Vagina (tissue), 2 donors: ENCODE results near the gene RIIAD1. TPM values are rescaled to one million over a fixed set of nuclear protein-coding genes. Genes with fewer than 3 reads are reported as not detected.

ENCODE experiments used
- DNase-seq, 2 donors: peaks; one replicate each; pipeline ENCODE4 v3.0.0-alpha.2; 2017; ENCODE audit errors: extremely low spot score in 2 of 2
- H3K27ac ChIP-seq: fragments of 200-600 bp; sonication (generic); one replicate; pipeline ENCODE4 v1.5.1; 2019
- H3K27me3 ChIP-seq: fragments of 200-600 bp; sonication (generic); one replicate; pipeline ENCODE4 v1.5.1; 2019
- H3K36me3 ChIP-seq, 2 donors: fragments of 200-600 bp; sonication (generic); one replicate each; pipeline ENCODE4 v1.5.1; 2017 to 2019
- H3K4me1 ChIP-seq: fragments of 200-600 bp; sonication (generic); one replicate; pipeline ENCODE4 v1.5.1; 2019
- H3K4me3 ChIP-seq, 2 donors: fragments of 200-600 bp; sonication (generic); 1 replicate in 1 of 2; 2 replicates in 1 of 2; pipeline ENCODE4 v1.5.1; 2016 to 2019
- H3K9me3 ChIP-seq: fragments of 200-600 bp; sonication (generic); one replicate; pipeline ENCODE4 v1.5.1; 2019
- POLR2A ChIP-seq, 2 donors: fragments of 450-650 bp; IDR thresholded peaks; one replicate each; pipeline ENCODE4 v1.6.1; 2017; ENCODE audit warnings: antibody characterized with exemption in 2 of 2, mild to moderate bottlenecking in 2 of 2, moderate library complexity in 2 of 2
- POLR2AphosphoS5 ChIP-seq, 2 donors: sonication (generic); formaldehyde crosslinking; IDR thresholded peaks; one replicate each; pipeline ENCODE4 v1.9.0; 2017; ENCODE audit warnings: antibody characterized with exemption in 2 of 2, mild to moderate bottlenecking in 2 of 2, low read depth in 1 of 2; ENCODE audit not compliant: insufficient read depth in 1 of 2
- intact Hi-C: fragments of 100-400 bp; cut with DNase I; formaldehyde crosslinking; loops from one replicate; pipeline ENCODE4 v1.15.1; 2023
- total RNA-seq: library from RNA; depleted of rRNA; stranded (reverse); fragments of >200 nt; gene quantifications from one replicate; pipeline ENCODE4 v1.2.3, GENCODE V29; 2016
- TF ChIP-seq, protein P1 (sequence below), 3 experiments: fragments of 450-650 bp in 2 of 3; fragments of 200-600 bp in 1 of 3; sonication (generic) in 1 of 3; IDR thresholded peaks; one replicate each; pipeline ENCODE4 v1.5.1; 2017 to 2019; ENCODE audit warnings: antibody characterized with exemption in 3 of 3, mild to moderate bottlenecking in 2 of 3, moderate library complexity in 2 of 3

Gene RIIAD1
- total RNA-seq, 1 donor from 2014 or later: not detected

- DNase-seq: no peak
- TF ChIP-seq POLR2AphosphoS5 (IDR thresholded peaks at IDR 0.05; ENCODE audit: insufficient read depth in 1 of 2, low read depth in 1 of 2) (no peak), POLR2A (IDR thresholded peaks at IDR 0.05) (no peak)
- TF ChIP-seq, protein P1, sequence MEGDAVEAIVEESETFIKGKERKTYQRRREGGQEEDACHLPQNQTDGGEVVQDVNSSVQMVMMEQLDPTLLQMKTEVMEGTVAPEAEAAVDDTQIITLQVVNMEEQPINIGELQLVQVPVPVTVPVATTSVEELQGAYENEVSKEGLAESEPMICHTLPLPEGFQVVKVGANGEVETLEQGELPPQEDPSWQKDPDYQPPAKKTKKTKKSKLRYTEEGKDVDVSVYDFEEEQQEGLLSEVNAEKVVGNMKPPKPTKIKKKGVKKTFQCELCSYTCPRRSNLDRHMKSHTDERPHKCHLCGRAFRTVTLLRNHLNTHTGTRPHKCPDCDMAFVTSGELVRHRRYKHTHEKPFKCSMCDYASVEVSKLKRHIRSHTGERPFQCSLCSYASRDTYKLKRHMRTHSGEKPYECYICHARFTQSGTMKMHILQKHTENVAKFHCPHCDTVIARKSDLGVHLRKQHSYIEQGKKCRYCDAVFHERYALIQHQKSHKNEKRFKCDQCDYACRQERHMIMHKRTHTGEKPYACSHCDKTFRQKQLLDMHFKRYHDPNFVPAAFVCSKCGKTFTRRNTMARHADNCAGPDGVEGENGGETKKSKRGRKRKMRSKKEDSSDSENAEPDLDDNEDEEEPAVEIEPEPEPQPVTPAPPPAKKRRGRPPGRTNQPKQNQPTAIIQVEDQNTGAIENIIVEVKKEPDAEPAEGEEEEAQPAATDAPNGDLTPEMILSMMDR (IDR thresholded peaks at IDR 0.05): no peak
- H3K9me3 ChIP-seq: no peaks in the 10 kb centered on the region
- H3K4me1 ChIP-seq: peaks cover 8% of the 10 kb centered on the region
- H3K36me3 ChIP-seq: no peaks in the 10 kb centered on the region
- H3K27me3 ChIP-seq: no peaks in the 10 kb centered on the region
- intact Hi-C loops: no loop called here
- no peak overlapping the region for H3K27ac ChIP-seq
- H3K4me3 ChIP-seq: no peak overlapping the region
Measured at GRCh38 chr1:151711951-151712350, 9.4 kb upstream of the RIIAD1 start.

DNA sequence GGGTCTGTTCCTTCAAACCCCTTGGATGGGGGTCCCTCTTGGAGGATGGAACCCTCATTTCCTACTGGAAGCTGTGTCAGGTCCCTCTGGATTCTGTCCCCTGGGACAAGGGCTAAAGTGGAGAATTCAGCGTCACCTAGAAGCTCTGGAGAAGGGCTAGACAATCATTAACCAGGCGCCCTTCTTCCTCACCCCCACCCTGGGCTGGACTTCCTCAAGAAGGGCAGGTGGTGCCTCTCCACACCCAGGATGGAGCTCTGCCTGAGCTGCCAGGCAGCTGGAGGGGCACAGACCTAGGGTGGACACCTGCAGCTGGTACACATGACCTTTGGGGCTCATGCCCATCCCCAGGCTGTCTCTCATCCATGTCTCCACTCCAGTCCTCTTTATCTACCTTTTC, 8.3 kb upstream of the RIIAD1 start:
- Histone ChIP-seq H3K4me1 (peaks cover 17% of the 10 kb centered on the region), H3K27ac (no peak overlapping the region), H3K4me3 (no peak overlapping the region), H3K36me3 (no peaks in the 10 kb centered on the region), H3K9me3 (no peaks in the 10 kb centered on the region), H3K27me3 (no peaks in the 10 kb centered on the region)
- no peak for DNase-seq
- intact Hi-C loops: no loop called here
- TF ChIP-seq POLR2AphosphoS5 (IDR thresholded peaks at IDR 0.05; ENCODE audit: insufficient read depth in 1 of 2, low read depth in 1 of 2): no peak
- TF ChIP-seq POLR2A (IDR thresholded peaks at IDR 0.05): no peak
- TF ChIP-seq, protein P1 (IDR thresholded peaks at IDR 0.05): no peak

DNA sequence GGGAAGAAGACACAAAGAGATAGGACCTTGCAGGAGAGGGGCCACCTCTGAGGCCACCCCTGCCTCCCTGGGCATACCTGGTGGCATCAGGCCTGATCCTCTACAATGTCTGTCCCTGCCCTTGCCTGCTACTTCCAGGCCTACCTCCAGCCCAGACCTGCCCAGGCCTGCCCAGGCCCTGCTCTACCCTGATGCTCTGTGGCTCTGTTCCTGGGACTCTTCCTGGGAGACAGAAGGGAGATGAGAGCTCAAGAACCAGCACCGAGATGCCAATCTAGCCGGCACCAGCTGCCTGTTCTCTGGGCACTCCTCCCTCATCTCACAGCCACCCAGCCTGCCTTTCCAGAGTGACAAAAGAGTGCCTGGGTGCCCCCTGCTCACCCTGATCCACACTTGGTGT, 7.4 kb upstream of the RIIAD1 start:
- intact Hi-C loops: no loop called here
- no peak for DNase-seq
- Histone ChIP-seq H3K4me3 (no peak overlapping the region), H3K27ac (no peak overlapping the region), H3K36me3 (no peaks in the 10 kb centered on the region), H3K9me3 (no peaks in the 10 kb centered on the region), H3K27me3 (no peaks in the 10 kb centered on the region), H3K4me1 (peaks cover 17% of the 10 kb centered on the region)
- TF ChIP-seq POLR2A (IDR thresholded peaks at IDR 0.05) (no peak), POLR2AphosphoS5 (IDR thresholded peaks at IDR 0.05; ENCODE audit: insufficient read depth in 1 of 2, low read depth in 1 of 2) (no peak)
- TF ChIP-seq, protein P1 (IDR thresholded peaks at IDR 0.05): no peak

- no peak for DNase-seq
- no peaks in the 10 kb centered on the region for H3K27me3 ChIP-seq
- no peaks in the 10 kb centered on the region for H3K9me3 ChIP-seq
- H3K27ac ChIP-seq: no peak overlapping the region
- no peak for TF ChIP-seq POLR2A (IDR thresholded peaks at IDR 0.05)
- TF ChIP-seq, protein P1 (IDR thresholded peaks at IDR 0.05): no peak
- TF ChIP-seq POLR2AphosphoS5 (IDR thresholded peaks at IDR 0.05; ENCODE audit: insufficient read depth in 1 of 2, low read depth in 1 of 2): no peak
- H3K4me1 ChIP-seq: peaks cover 18% of the 10 kb centered on the region
- no peaks in the 10 kb centered on the region for H3K36me3 ChIP-seq
- intact Hi-C loops: no loop called here
- no peak overlapping the region for H3K4me3 ChIP-seq
Measured at GRCh38 chr1:151714820-151715725, 6.2 kb upstream of the RIIAD1 start.
